A549 (cell line): Measurements from ENCODE around the gene SLC6A3. TPM values are rescaled to one million over a fixed set of nuclear protein-coding genes. Genes with fewer than 3 reads are reported as not detected.

Source experiments
- ATAC-seq, 2 experiments: fragments of 200-7000 bp in 1 of 2; fragments of >200 bp in 1 of 2; cut with Nextera tagmentation in 1 of 2; cut with Tn5 transposase in 1 of 2; 3 replicates each; pipeline versions ENCODE4 v1.8.0 to v1.9.1; 2018 to 2020; ENCODE audit warnings: mild to moderate bottlenecking in 1 of 2, moderate library complexity in 1 of 2
- CTCF ChIA-PET: fragments of 300-600 bp; sonication (Branson Sonifier 250); formaldehyde crosslinking; extraction: SDS; loops from one replicate; lab custom pipeline; 2021; ENCODE audit warnings: antibody characterized with exemption, inconsistent platforms; lab: Yijun Ruan, JAX
- POLR2A ChIA-PET: fragments of 350-600 bp; formaldehyde crosslinking; extraction: SDS; loops from one replicate; lab custom pipeline; 2021; ENCODE audit warnings: antibody characterized with exemption, inconsistent platforms; lab: Yijun Ruan, JAX
- DNase-seq, 2 experiments: peaks; one replicate each; pipeline versions ENCODE4 v3.0.0 to v3.0.0-alpha.2; 2011 to 2016; ENCODE audit warnings: low read depth in 1 of 2, low spot score in 1 of 2
- FAIRE-seq: peaks from 2 replicates; lab custom pipeline; 2011; peaks lifted over from hg19 to GRCh38; lab: Jason Lieb, UNC
- H3K27ac ChIP-seq, 2 experiments: fragments of >200 bp; sonication (Bioruptor Twin); formaldehyde crosslinking; 3 replicates each; pipeline ENCODE4 v1.5.1; 2016 to 2017
- H3K4me1 ChIP-seq: fragments of >200 bp; sonication (Bioruptor Twin); formaldehyde crosslinking; 3 replicates; pipeline ENCODE4 v1.6.1; 2016
- H3K4me2 ChIP-seq: fragments of >200 bp; sonication (Bioruptor Twin); formaldehyde crosslinking; 3 replicates; pipeline ENCODE4 v1.6.1; 2016
- H3K4me3 ChIP-seq: fragments of >200 bp; sonication (Bioruptor Twin); formaldehyde crosslinking; 3 replicates; pipeline ENCODE4 v1.5.1; 2016
- H3K9me3 ChIP-seq: fragments of >200 bp; sonication (Bioruptor Twin); formaldehyde crosslinking; 3 replicates; pipeline ENCODE4 v1.6.1; 2016
- CBX8 ChIP-seq: fragments of 200-600 bp; sonication (generic); IDR thresholded peaks from 2 replicates; pipeline ENCODE4 v1.6.1; 2016
- EHF ChIP-seq: fragments of 250-450 bp; sonication (Bioruptor Pico); IDR thresholded peaks from 2 replicates; pipeline ENCODE4 v1.5.0; 2020; ENCODE audit warnings: mild to moderate bottlenecking
- ESRRA ChIP-seq: fragments of 150-350 bp; IDR thresholded peaks from 2 replicates; pipeline ENCODE4 v1.6.1; 2014; ENCODE audit warnings: mild to moderate bottlenecking, low read length, borderline replicate concordance
- FOSB ChIP-seq: fragments of 250-450 bp; sonication (Bioruptor Pico); IDR thresholded peaks from 2 replicates; pipeline ENCODE4 v1.5.0; 2020; ENCODE audit warnings: mild to moderate bottlenecking, moderate library complexity
- FOXS1 ChIP-seq: fragments of 250-450 bp; sonication (Bioruptor Pico); IDR thresholded peaks from 2 replicates; pipeline ENCODE4 v1.5.0; 2020; ENCODE audit warnings: mild to moderate bottlenecking, moderate library complexity
- GATA3 ChIP-seq: IDR thresholded peaks from 2 replicates; pipeline ENCODE4 v1.6.1; 2012; ENCODE audit warnings: borderline replicate concordance
- HDAC2 ChIP-seq: fragments of 200-600 bp; sonication (generic); IDR thresholded peaks from 2 replicates; pipeline ENCODE4 v1.6.1; 2016
- JUN ChIP-seq, 2 experiments: fragments of >200 bp; sonication (Bioruptor Twin); formaldehyde crosslinking; IDR thresholded peaks; 2 replicates in 1 of 2; 3 replicates in 1 of 2; pipeline ENCODE4 v1.6.1; 2016 to 2017
- MAFK ChIP-seq: fragments of 450-650 bp; IDR thresholded peaks from 2 replicates; pipeline ENCODE4 v1.6.1; 2014; ENCODE audit not compliant: partially characterized antibody
- MYC ChIP-seq: IDR thresholded peaks from 2 replicates; pipeline ENCODE4 v1.6.1; 2012; ENCODE audit warnings: mild to moderate bottlenecking, inconsistent platforms, low read length, improper control_type of control experiment, borderline replicate concordance
- NFE2L2 ChIP-seq: fragments of 150-350 bp; conservative IDR thresholded peaks from 2 replicates; pipeline ENCODE4 v1.6.1; 2014; ENCODE audit warnings: low read length
- NPAS2 ChIP-seq: fragments of 250-450 bp; sonication (Bioruptor Pico); IDR thresholded peaks from 2 replicates; pipeline ENCODE4 v1.8.0; 2022; ENCODE audit warnings: mild to moderate bottlenecking, moderate library complexity, borderline replicate concordance
- POLR2A ChIP-seq: IDR thresholded peaks from 2 replicates; pipeline ENCODE4 v1.6.1; 2012; ENCODE audit warnings: mild to moderate bottlenecking, low read length
- POLR2AphosphoS2 ChIP-seq: conservative IDR thresholded peaks from 2 replicates; pipeline ENCODE4 v1.6.1; 2012; ENCODE audit warnings: low read length, improper control_type of control experiment, inconsistent platforms
- SMC3 ChIP-seq: fragments of >200 bp; sonication (Bioruptor Twin); formaldehyde crosslinking; IDR thresholded peaks from 3 replicates; pipeline ENCODE4 v1.6.1; 2018; ENCODE audit warnings: inconsistent platforms
- TFCP2L1 ChIP-seq: fragments of 250-450 bp; sonication (Bioruptor Pico); IDR thresholded peaks from 2 replicates; pipeline ENCODE4 v1.5.0; 2021; ENCODE audit warnings: mild to moderate bottlenecking
- ZFP36 ChIP-seq: fragments of 450-650 bp; IDR thresholded peaks from 2 replicates; pipeline ENCODE4 v1.6.1; 2014; ENCODE audit warnings: borderline replicate concordance; ENCODE audit not compliant: partially characterized antibody
- ZSCAN20 ChIP-seq: fragments of 250-450 bp; sonication (Bioruptor Pico); IDR thresholded peaks from 2 replicates; pipeline ENCODE4 v1.8.0; 2022; ENCODE audit warnings: mild to moderate bottlenecking, moderate library complexity
- WGBS: methylation state at CpG from one replicate; pipeline ENCODE4 v1.1.6; 2017; ENCODE audit errors: missing lambda C conversion rate; 5-methylcytosine and 5-hydroxymethylcytosine counted together
- polyA plus RNA-seq, 4 experiments: library from polyadenylated mRNA; depleted of rRNA in 3 of 4; stranded (reverse); fragments of >200 nt; fragmentation: RNase III in 1 of 4; extraction: RNeasy Plus Mini Kit Qiagen cat#74134 plus additional on column Dnase treatment in 1 of 4; gene quantifications; 2 replicates in 3 of 4; 3 replicates in 1 of 4; pipeline ENCODE4 v1.2.3, GENCODE V29; 2011 to 2017
- TF ChIP-seq, protein P1 (sequence below): fragments of >200 bp; sonication (Bioruptor Twin); formaldehyde crosslinking; IDR thresholded peaks from 2 replicates; pipeline ENCODE4 v1.6.1; 2016
- TF ChIP-seq, protein P2 (sequence below): fragments of 450-650 bp; IDR thresholded peaks from 2 replicates; pipeline ENCODE4 v1.6.1; 2014; ENCODE audit warnings: antibody characterized with exemption
- TF ChIP-seq, protein P3 (sequence below): IDR thresholded peaks from 2 replicates; pipeline ENCODE4 v1.6.1; 2012
- TF ChIP-seq, protein P4 (sequence below): fragments of 250-450 bp; sonication (Bioruptor Pico); IDR thresholded peaks from 2 replicates; pipeline ENCODE4 v1.5.0; 2020; ENCODE audit warnings: low read depth, mild to moderate bottlenecking, moderate library complexity
- TF ChIP-seq, protein P5 (sequence below): fragments of 250-450 bp; sonication (Bioruptor Pico); IDR thresholded peaks from 2 replicates; pipeline ENCODE4 v1.5.0; 2021; ENCODE audit warnings: mild to moderate bottlenecking, moderate library complexity, borderline replicate concordance
- TF ChIP-seq, protein P6 (sequence below): fragments of >200 bp; sonication (Bioruptor Twin); formaldehyde crosslinking; IDR thresholded peaks from 3 replicates; pipeline ENCODE4 v1.6.1; 2016

SLC6A3 gene
- polyA plus RNA-seq, 2 of the 4 experiments (the other 2 are of a cell fraction) = 0.05 to 0.06 TPM

DNA sequence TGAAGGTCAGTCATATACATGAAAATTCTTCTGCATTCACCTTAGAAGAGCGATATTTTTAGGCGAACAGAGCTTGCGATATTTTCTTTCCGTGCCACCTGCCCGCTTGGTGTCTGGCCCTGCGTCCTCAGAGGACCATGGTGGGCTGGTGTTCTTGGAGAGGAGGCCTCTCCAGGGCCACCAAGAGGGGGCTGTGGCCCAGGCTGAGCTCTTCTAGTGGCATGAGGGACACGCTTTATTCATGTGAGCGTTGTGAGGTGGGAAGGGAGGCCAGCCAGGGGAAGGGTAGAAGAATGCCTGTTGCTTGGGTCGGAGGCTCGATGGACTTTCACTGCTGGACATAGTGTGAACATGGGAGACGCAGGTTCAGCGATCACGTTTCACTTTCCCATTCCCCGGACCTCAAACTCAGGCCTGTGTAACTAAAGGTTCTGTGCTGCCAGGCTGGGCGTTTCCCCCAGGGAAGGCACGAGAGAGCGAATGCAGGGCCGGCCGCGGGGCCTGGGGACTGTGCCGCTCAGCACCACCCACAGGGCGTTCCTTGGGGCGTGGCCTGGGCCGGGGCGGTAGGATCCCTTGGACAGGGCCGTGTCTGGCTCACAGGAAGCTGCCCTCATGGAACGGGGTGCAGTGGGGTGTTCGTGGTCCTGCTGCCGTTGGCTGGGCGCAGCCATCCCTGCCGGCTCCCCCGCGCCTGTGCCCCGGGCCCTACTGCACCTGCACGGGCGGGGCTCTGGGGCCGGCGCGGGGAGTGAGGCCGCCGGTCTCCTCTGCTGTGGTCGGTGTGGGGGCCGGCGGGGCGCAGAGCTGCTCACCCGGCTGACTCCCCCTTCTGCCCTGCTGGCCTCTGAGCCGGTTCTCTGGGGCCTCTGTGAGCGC lies 59.6 kb downstream of the SLC6A3 start:
- WGBS = 38% methylated on average over 19 of the region's 48 CpGs
- FAIRE-seq = no peak
- Histone ChIP-seq H3K9me3 (no peaks in the 10 kb centered on the region), H3K4me1 (0 out of 3 replicates have a peak, but pooled peaks cover 3% of the 10 kb centered on the region), H3K27ac (peak overlapping the region; percentile 60 to 85), H3K4me2 (peak overlapping the region; percentile 86), H3K4me3 (peak overlapping the region; percentile 57)
- ATAC-seq = peak; percentile 90 to 96
- TF ChIP-seq, protein P1, sequence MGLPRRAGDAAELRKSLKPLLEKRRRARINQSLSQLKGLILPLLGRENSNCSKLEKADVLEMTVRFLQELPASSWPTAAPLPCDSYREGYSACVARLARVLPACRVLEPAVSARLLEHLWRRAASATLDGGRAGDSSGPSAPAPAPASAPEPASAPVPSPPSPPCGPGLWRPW = no peak
- TF ChIP-seq GATA3 (no peak), FOXS1 (CRISPR knock-in tag) (no peak), ZSCAN20 (CRISPR knock-in tag) (no peak), JUN (IDR thresholded peaks at IDR 0.05) (0 out of 5 replicates have a peak, but pooled peaks of 1 of the 2 experiments have one; percentile 24), EHF (CRISPR knock-in tag) (no peak)
- TF ChIP-seq, protein P2, sequence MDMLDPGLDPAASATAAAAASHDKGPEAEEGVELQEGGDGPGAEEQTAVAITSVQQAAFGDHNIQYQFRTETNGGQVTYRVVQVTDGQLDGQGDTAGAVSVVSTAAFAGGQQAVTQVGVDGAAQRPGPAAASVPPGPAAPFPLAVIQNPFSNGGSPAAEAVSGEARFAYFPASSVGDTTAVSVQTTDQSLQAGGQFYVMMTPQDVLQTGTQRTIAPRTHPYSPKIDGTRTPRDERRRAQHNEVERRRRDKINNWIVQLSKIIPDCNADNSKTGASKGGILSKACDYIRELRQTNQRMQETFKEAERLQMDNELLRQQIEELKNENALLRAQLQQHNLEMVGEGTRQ = no peak
- TF ChIP-seq, protein P3, sequence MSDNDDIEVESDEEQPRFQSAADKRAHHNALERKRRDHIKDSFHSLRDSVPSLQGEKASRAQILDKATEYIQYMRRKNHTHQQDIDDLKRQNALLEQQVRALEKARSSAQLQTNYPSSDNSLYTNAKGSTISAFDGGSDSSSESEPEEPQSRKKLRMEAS = peak; percentile 10; the same call in 1 of the 2 replicates
- POLR2A ChIA-PET = interaction anchor here (1.2 kb wide), 1 partner anchor 248 kb away, joined by 3 read pairs; no protein-coding TSS in a partner anchor
- CTCF ChIA-PET = interaction anchor here (0.7 to 1.7 kb wide), 5 partner anchors 11 to 260 kb away, joined by 3 to 6 read pairs (median 3); no protein-coding TSS in a partner anchor
- DNase-seq = peak; percentile 55 to 84

DNA sequence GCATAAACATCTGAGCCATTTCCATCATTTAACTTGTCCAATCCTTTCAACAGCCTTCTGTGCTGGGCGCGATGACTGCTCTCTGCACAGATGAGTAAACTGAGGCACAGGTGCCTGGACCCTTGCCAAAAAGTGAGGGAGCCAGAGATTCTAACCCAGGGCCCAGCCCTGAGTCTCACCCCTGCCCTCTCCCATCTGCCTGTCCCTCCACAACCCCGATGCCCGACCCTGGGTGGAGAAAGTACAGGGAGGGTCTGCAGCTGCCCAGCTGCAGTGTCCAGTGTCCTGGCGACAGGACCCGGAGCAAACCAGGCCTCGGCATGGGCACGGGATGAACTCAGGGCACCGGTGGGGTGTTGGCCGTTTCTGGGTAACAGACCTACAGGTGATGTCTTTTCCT lies 60.7 kb downstream of the SLC6A3 start:
- H3K4me2 ChIP-seq = no peak overlapping the region
- 0 out of 3 replicates have a peak, but pooled peaks cover 3% of the 10 kb centered on the region for H3K4me1 ChIP-seq
- WGBS = 71% methylated on average over 10 of the region's 10 CpGs
- H3K4me3 ChIP-seq = no peak overlapping the region
- POLR2A ChIA-PET = no interaction called here
- H3K27ac ChIP-seq = no peak overlapping the region
- FAIRE-seq = no peak
- TF ChIP-seq CBX8 (no peak), MYC (no peak), MAFK (no peak), FOSB (CRISPR knock-in tag) (no peak), POLR2AphosphoS2 (no peak), GATA3 (no peak)
- TF ChIP-seq, all 56 proteins: peak for 0
- peaks cover 3% of the 10 kb centered on the region; the same call in 2 of the 3 replicates for H3K9me3 ChIP-seq
- CTCF ChIA-PET = interaction anchor here (1.0 to 1.7 kb wide), 3 partner anchors 9 to 261 kb away, joined by 3 to 6 read pairs (median 3); no protein-coding TSS in a partner anchor
- ATAC-seq = no peak
- DNase-seq = no peak

DNA sequence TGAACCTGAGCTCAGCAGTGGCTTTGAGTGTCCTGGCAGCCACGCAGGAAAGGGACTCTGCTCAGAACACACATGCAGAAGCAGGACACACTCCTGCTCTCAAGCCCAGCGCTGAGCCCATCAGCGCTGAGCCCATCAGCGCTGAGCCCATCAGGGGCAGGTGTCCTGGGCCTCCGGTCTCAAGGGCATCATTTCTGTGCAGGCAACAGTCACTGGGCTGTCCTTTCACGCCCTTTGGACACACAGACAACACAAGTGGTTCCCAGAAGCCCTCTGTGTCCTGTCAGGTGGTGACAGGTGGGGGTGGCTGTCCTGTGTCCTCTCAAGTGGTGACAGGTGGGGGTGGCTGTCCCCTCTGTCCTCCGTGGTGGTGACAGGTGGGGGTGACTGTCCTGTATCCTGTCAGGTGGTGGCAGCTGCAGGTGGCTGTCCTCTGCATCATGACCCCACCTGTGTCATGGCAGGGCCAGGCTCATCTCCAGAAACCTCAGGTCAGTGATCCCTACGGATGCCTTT lies 61.3 kb downstream of the SLC6A3 start:
- DNase-seq = no peak
- H3K4me2 ChIP-seq = no peak overlapping the region
- WGBS = 65% methylated on average over 5 of the region's 8 CpGs
- H3K9me3 ChIP-seq = peaks cover 7% of the 10 kb centered on the region; the same call in 2 of the 3 replicates
- no peak for ATAC-seq
- CTCF ChIA-PET = interaction anchor here (1.7 kb wide), 1 partner anchor 261 kb away, joined by 6 read pairs; no protein-coding TSS in a partner anchor
- FAIRE-seq = no peak
- H3K4me1 ChIP-seq = 0 out of 3 replicates have a peak, but pooled peaks cover 3% of the 10 kb centered on the region
- POLR2A ChIA-PET = no interaction called here
- H3K27ac ChIP-seq = no peak overlapping the region
- H3K4me3 ChIP-seq = no peak overlapping the region
- TF ChIP-seq GATA3 (no peak), NFE2L2 (no peak), NPAS2 (CRISPR knock-in tag) (no peak), ZFP36 (no peak), POLR2AphosphoS2 (no peak), POLR2A (no peak), SMC3 (no peak), ESRRA (no peak), CBX8 (no peak), HDAC2 (no peak), MYC (no peak), TFCP2L1 (CRISPR knock-in tag) (no peak)
- TF ChIP-seq, protein P4, sequence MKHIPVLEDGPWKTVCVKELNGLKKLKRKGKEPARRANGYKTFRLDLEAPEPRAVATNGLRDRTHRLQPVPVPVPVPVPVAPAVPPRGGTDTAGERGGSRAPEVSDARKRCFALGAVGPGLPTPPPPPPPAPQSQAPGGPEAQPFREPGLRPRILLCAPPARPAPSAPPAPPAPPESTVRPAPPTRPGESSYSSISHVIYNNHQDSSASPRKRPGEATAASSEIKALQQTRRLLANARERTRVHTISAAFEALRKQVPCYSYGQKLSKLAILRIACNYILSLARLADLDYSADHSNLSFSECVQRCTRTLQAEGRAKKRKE = no peak
- TF ChIP-seq, protein P5, sequence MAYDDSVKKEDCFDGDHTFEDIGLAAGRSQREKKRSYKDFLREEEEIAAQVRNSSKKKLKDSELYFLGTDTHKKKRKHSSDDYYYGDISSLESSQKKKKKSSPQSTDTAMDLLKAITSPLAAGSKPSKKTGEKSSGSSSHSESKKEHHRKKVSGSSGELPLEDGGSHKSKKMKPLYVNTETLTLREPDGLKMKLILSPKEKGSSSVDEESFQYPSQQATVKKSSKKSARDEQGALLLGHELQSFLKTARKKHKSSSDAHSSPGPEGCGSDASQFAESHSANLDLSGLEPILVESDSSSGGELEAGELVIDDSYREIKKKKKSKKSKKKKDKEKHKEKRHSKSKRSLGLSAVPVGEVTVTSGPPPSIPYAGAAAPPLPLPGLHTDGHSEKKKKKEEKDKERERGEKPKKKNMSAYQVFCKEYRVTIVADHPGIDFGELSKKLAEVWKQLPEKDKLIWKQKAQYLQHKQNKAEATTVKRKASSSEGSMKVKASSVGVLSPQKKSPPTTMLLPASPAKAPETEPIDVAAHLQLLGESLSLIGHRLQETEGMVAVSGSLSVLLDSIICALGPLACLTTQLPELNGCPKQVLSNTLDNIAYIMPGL (CRISPR knock-in tag) = no peak
- TF ChIP-seq, protein P6, sequence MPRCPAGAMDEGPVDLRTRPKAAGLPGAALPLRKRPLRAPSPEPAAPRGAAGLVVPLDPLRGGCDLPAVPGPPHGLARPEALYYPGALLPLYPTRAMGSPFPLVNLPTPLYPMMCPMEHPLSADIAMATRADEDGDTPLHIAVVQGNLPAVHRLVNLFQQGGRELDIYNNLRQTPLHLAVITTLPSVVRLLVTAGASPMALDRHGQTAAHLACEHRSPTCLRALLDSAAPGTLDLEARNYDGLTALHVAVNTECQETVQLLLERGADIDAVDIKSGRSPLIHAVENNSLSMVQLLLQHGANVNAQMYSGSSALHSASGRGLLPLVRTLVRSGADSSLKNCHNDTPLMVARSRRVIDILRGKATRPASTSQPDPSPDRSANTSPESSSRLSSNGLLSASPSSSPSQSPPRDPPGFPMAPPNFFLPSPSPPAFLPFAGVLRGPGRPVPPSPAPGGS = no peak
